GM23338 (cell line): ENCODE measurements around the gene SUGCT.

Experiments
- CREB1 ChIP-seq: fragments of 250-450 bp; sonication (Bioruptor Pico); IDR thresholded peaks from 2 replicates; pipeline ENCODE4 v1.5.0; 2020; ENCODE audit warnings: low read depth, mild to moderate bottlenecking, moderate library complexity
- CTCF ChIP-seq, 2 experiments: fragments of 200-600 bp in 1 of 2; sonication (generic) in 1 of 2; conservative IDR thresholded peaks; 2 replicates each; pipeline versions ENCODE4 v1.5.1 to v1.6.1; 2016 to 2017; ENCODE audit warnings: antibody characterized with exemption in 2 of 2, low read depth in 2 of 2, mild to moderate bottlenecking in 2 of 2, moderate library complexity in 1 of 2
- EZH2 ChIP-seq: fragments of 200-600 bp; sonication (generic); IDR thresholded peaks from one replicate; pipeline ENCODE4 v1.8.0; 2017; ENCODE audit warnings: antibody characterized with exemption, mild to moderate bottlenecking, low read depth; ENCODE audit not compliant: unreplicated experiment
- EZH2phosphoT487 ChIP-seq: fragments of 200-600 bp; sonication (generic); IDR thresholded peaks from one replicate; pipeline ENCODE4 v1.8.1; 2018; ENCODE audit warnings: antibody characterized with exemption; ENCODE audit not compliant: unreplicated experiment
- JUNB ChIP-seq: IDR thresholded peaks from one replicate; pipeline ENCODE4 v1.6.1; 2016; ENCODE audit warnings: antibody characterized with exemption; ENCODE audit not compliant: unreplicated experiment
- NANOG ChIP-seq: IDR thresholded peaks from 2 replicates; pipeline ENCODE4 v1.6.1; 2016; ENCODE audit warnings: antibody characterized with exemption, borderline replicate concordance
- POLR2AphosphoS5 ChIP-seq: IDR thresholded peaks from 2 replicates; pipeline ENCODE4 v1.6.1; 2016; ENCODE audit warnings: antibody characterized with exemption, low read depth
- REST ChIP-seq: IDR thresholded peaks from one replicate; pipeline ENCODE4 v1.6.1; 2018; ENCODE audit warnings: antibody characterized with exemption; ENCODE audit not compliant: unreplicated experiment
- STAT1 ChIP-seq: IDR thresholded peaks from one replicate; pipeline ENCODE4 v1.6.1; 2016; ENCODE audit warnings: antibody characterized with exemption; ENCODE audit not compliant: unreplicated experiment
- ZNF114 ChIP-seq: fragments of 250-450 bp; sonication (Bioruptor Pico); IDR thresholded peaks from 2 replicates; pipeline ENCODE4 v1.5.0; 2020; ENCODE audit warnings: mild to moderate bottlenecking, moderate library complexity
- ZNF331 ChIP-seq: fragments of 250-450 bp; sonication (Bioruptor Pico); IDR thresholded peaks from 2 replicates; pipeline ENCODE4 v1.5.0; 2020; ENCODE audit warnings: low read depth, mild to moderate bottlenecking, moderate library complexity
- TF ChIP-seq, protein P1 (sequence below): fragments of 250-450 bp; sonication (Bioruptor Pico); IDR thresholded peaks from 2 replicates; pipeline ENCODE4 v1.5.0; 2020; ENCODE audit warnings: mild to moderate bottlenecking, moderate library complexity
- TF ChIP-seq, protein P2 (sequence below): IDR thresholded peaks from 2 replicates; pipeline ENCODE4 v1.6.1; 2016; ENCODE audit warnings: antibody characterized with exemption

GRCh38 chr7:40704172-40704571, 569.4 kb downstream of the SUGCT start:
- TF ChIP-seq EZH2 (no peak), EZH2phosphoT487 (no peak), CTCF (conservative IDR thresholded peaks at IDR 0.05; ENCODE audit: low read depth in 2 of 2) (peak; percentile 38 to 45), REST (no peak), POLR2AphosphoS5 (no peak), JUNB (no peak), ZNF114 (CRISPR knock-in tag) (no peak), CREB1 (no peak), NANOG (no peak), STAT1 (no peak), ZNF331 (CRISPR knock-in tag) (no peak)
- TF ChIP-seq, protein P1, sequence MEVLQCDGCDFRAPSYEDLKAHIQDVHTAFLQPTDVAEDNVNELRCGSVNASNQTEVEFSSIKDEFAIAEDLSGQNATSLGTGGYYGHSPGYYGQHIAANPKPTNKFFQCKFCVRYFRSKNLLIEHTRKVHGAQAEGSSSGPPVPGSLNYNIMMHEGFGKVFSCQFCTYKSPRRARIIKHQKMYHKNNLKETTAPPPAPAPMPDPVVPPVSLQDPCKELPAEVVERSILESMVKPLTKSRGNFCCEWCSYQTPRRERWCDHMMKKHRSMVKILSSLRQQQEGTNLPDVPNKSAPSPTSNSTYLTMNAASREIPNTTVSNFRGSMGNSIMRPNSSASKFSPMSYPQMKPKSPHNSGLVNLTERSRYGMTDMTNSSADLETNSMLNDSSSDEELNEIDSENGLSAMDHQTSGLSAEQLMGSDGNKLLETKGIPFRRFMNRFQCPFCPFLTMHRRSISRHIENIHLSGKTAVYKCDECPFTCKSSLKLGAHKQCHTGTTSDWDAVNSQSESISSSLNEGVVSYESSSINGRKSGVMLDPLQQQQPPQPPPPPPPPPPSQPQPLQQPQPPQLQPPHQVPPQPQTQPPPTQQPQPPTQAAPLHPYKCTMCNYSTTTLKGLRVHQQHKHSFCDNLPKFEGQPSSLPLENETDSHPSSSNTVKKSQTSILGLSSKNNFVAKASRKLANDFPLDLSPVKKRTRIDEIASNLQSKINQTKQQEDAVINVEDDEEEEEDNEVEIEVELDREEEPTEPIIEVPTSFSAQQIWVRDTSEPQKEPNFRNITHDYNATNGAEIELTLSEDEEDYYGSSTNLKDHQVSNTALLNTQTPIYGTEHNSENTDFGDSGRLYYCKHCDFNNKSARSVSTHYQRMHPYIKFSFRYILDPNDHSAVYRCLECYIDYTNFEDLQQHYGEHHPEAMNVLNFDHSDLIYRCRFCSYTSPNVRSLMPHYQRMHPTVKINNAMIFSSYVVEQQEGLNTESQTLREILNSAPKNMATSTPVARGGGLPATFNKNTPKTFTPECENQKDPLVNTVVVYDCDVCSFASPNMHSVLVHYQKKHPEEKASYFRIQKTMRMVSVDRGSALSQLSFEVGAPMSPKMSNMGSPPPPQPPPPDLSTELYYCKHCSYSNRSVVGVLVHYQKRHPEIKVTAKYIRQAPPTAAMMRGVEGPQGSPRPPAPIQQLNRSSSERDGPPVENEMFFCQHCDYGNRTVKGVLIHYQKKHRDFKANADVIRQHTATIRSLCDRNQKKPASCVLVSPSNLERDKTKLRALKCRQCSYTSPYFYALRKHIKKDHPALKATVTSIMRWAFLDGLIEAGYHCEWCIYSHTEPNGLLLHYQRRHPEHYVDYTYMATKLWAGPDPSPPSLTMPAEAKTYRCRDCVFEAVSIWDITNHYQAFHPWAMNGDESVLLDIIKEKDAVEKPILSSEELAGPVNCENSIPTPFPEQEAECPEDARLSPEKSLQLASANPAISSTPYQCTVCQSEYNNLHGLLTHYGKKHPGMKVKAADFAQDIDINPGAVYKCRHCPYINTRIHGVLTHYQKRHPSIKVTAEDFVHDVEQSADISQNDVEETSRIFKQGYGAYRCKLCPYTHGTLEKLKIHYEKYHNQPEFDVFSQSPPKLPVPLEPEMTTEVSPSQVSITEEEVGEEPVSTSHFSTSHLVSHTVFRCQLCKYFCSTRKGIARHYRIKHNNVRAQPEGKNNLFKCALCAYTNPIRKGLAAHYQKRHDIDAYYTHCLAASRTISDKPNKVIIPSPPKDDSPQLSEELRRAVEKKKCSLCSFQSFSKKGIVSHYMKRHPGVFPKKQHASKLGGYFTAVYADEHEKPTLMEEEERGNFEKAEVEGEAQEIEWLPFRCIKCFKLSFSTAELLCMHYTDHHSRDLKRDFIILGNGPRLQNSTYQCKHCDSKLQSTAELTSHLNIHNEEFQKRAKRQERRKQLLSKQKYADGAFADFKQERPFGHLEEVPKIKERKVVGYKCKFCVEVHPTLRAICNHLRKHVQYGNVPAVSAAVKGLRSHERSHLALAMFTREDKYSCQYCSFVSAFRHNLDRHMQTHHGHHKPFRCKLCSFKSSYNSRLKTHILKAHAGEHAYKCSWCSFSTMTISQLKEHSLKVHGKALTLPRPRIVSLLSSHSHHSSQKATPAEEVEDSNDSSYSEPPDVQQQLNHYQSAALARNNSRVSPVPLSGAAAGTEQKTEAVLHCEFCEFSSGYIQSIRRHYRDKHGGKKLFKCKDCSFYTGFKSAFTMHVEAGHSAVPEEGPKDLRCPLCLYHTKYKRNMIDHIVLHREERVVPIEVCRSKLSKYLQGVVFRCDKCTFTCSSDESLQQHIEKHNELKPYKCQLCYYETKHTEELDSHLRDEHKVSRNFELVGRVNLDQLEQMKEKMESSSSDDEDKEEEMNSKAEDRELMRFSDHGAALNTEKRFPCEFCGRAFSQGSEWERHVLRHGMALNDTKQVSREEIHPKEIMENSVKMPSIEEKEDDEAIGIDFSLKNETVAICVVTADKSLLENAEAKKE = no peak
- TF ChIP-seq, protein P2, sequence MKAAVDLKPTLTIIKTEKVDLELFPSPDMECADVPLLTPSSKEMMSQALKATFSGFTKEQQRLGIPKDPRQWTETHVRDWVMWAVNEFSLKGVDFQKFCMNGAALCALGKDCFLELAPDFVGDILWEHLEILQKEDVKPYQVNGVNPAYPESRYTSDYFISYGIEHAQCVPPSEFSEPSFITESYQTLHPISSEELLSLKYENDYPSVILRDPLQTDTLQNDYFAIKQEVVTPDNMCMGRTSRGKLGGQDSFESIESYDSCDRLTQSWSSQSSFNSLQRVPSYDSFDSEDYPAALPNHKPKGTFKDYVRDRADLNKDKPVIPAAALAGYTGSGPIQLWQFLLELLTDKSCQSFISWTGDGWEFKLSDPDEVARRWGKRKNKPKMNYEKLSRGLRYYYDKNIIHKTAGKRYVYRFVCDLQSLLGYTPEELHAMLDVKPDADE = no peak
